Measurements from ENCODE around the gene RGL1. TPM values are rescaled to one million over a fixed set of nuclear protein-coding genes. Genes with fewer than 3 reads are reported as not detected.

Gene RGL1
- 17.7 and 39.5 TPM in 2 replicates for total RNA-seq

GRCh38 chr1:183804916-183805841, at the start of gene RGL1:
Gene RGL1 (plus strand): TSS chr1:183805120. CDS start chr1:183805298, 178 bp downstream.

Other genes with a start within 250 kb of the RGL1 start
- gene NCF2, start 214.7 kb upstream of the RGL1 start, total RNA-seq, result under 0.01 TPM in 1 of 2 replicates, not detected in the other
- gene ARPC5, start 169.3 kb upstream of the RGL1 start, total RNA-seq, result 115 and 187 TPM in 2 replicates
- not detected in 2 replicates for gene APOBEC4, start 151.8 kb upstream of the RGL1 start, total RNA-seq
- gene COLGALT2, start 232.6 kb downstream of the RGL1 start, total RNA-seq, result under 0.01 and 0.09 TPM in 2 replicates
- 24.2 and 28.3 TPM in 2 replicates for gene TSEN15, start 246.6 kb downstream of the RGL1 start, total RNA-seq

Data from dermis lymphatic vessel endothelial cell (primary cell).